K562 (cell line): ENCODE measurements around the gene MEAF6. TPM values are rescaled to one million over a fixed set of nuclear protein-coding genes. Genes with fewer than 3 reads are reported as not detected.

Source experiments
- ARID2 ChIP-seq: fragments of 450-650 bp; IDR thresholded peaks from 2 replicates; pipeline ENCODE4 v1.6.1; 2017; ENCODE audit warnings: antibody characterized with exemption, mild to moderate bottlenecking
- ETV5 ChIP-seq: sonication (generic); formaldehyde crosslinking; IDR thresholded peaks from 2 replicates; pipeline ENCODE4 v1.4.0; 2020; ENCODE audit warnings: low read depth, mild to moderate bottlenecking, missing genetic modification reagents
- NR2C1 ChIP-seq, 2 experiments: fragments of 450-650 bp; IDR thresholded peaks; 2 replicates each; pipeline ENCODE4 v1.6.1; 2017; ENCODE audit warnings: mild to moderate bottlenecking in 2 of 2, antibody characterized with exemption in 1 of 2, inconsistent platforms in 1 of 2, missing compliant biosample characterization in 1 of 2, missing genetic modification characterization in 1 of 2
- PBX2 ChIP-seq, 2 experiments: IDR thresholded peaks in 1 of 2; conservative IDR thresholded peaks in 1 of 2; 2 replicates each; pipeline ENCODE4 v1.6.1; 2016; ENCODE audit warnings: low read depth in 2 of 2, mild to moderate bottlenecking in 1 of 2, missing compliant biosample characterization in 1 of 2, missing genetic modification characterization in 1 of 2, moderate library complexity in 1 of 2
- SMAD4 ChIP-seq: fragments of 250-450 bp; sonication (Bioruptor Pico); conservative IDR thresholded peaks from 2 replicates; pipeline ENCODE4 v1.8.0; 2021; ENCODE audit warnings: inconsistent platforms, mild to moderate bottlenecking, moderate library complexity
- ZNF384 ChIP-seq: IDR thresholded peaks from 2 replicates; pipeline ENCODE4 v1.6.1; 2012; ENCODE audit warnings: low read depth, low read length, improper control_type of control experiment
- polyA plus RNA-seq, 8 experiments: library from polyadenylated mRNA; depleted of rRNA in 4 of 8; stranded (reverse) in 5 of 8; unstranded in 3 of 8; fragments of >200 nt; fragmentation: Nextera tagmentation in 2 of 8; fragmentation: Illumina TruSeq in 1 of 8; extraction: Ambion mirVana in 2 of 8; extraction: Trizol in 1 of 8; gene quantifications; 2 replicates each; pipeline versions ENCODE4 v1.2.1 to v1.2.3, GENCODE V29; 2011 to 2014; ENCODE audit warnings: inconsistent platforms in 1 of 8, missing spikeins in 1 of 8
- total RNA-seq, 7 experiments: library from RNA; depleted of rRNA in 6 of 7; stranded (reverse); fragments of >200 nt in 6 of 7; fragmentation: Illumina TruSeq in 2 of 7; extraction: Trizol in 2 of 7; gene quantifications; 2 replicates each; pipeline versions ENCODE4 v1.2.1 to v1.2.3, GENCODE V29; 2011 to 2021; ENCODE audit warnings: low replicate concordance in 1 of 7
- TF ChIP-seq, protein P1 (sequence below), 2 experiments: fragments of 450-650 bp; IDR thresholded peaks; 2 replicates each; pipeline ENCODE4 v1.6.1; 2018; ENCODE audit warnings: mild to moderate bottlenecking in 2 of 2, low read depth in 1 of 2; ENCODE audit not compliant: partially characterized antibody in 2 of 2
- TF ChIP-seq, protein P2 (sequence below): sonication (generic); formaldehyde crosslinking; IDR thresholded peaks from 2 replicates; pipeline ENCODE4 v1.8.0; 2023; ENCODE audit warnings: missing genetic modification reagents, mild to moderate bottlenecking, borderline replicate concordance
- TF ChIP-seq, protein P3 (sequence below): fragments of 250-450 bp; sonication (Bioruptor Pico); IDR thresholded peaks from 2 replicates; pipeline ENCODE4 v1.5.0; 2021; ENCODE audit warnings: mild to moderate bottlenecking, borderline replicate concordance

The MEAF6 gene
- total and polyA plus RNA-seq, 9 of the 15 experiments (the other 6 are each of a cell fraction or from before 2014, with no cell fraction given) = 55.0 to 151 (median 92.3) TPM

DNA sequence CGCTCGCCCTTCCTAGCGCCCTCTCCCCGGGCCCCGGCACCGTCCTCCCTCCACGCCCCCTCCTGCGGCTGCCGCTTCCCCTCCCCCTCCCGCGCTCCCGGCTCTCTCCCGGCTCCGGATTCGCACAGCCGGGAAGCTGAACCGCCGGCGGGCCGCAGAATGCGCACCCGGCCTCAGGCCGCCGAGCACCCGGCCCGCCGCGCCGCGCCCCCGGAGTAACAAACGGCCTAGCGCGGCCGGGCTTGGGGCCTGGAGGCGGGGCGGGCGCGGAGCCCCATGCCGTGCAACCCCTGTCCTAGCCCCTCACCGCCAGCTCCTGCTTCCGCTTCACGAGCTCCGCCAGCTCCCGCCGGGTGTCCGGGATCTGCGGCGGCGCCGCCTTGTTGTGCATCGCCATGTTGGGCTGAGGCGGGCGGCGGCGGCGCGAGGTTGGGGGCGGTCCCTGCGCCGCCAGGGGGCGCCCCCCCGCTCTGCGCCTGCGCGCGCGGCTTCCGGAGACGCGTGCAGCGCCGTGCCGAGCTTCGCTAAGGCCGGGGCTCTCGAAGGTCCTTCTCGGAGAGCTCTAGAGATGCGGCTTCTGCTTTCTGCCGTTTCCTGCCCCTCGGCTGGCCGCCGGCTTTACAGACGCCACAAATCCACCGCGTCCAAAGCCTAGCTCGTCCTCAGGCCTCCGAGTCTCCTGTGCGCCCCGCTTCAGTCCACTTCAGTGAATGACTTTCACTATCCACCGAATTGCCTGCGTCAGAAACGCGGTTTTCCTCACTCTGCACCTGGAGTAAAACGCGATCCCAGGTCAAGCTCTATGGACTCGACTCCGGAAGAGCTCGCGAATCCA, at the start of gene MEAF6 (continued):
- TF ChIP-seq PBX2 (CRISPR knock-in tag; IDR thresholded peaks at IDR 0.05; ENCODE audit: low read depth) (no peak), PBX2 (tag; conservative IDR thresholded peaks at IDR 0.05; ENCODE audit: low read depth) (no peak), ARID2 (no peak), SMAD4 (CRISPR knock-in tag) (peak; percentile 90), ZNF384 (no peak), NR2C1 (IDR thresholded peaks at IDR 0.05) (peak; percentile 53; the same call in 1 of the 2 replicates), NR2C1 (tag; IDR thresholded peaks at IDR 0.05) (no peak), ETV5 (peak; percentile 81)
- TF ChIP-seq, protein P1, sequence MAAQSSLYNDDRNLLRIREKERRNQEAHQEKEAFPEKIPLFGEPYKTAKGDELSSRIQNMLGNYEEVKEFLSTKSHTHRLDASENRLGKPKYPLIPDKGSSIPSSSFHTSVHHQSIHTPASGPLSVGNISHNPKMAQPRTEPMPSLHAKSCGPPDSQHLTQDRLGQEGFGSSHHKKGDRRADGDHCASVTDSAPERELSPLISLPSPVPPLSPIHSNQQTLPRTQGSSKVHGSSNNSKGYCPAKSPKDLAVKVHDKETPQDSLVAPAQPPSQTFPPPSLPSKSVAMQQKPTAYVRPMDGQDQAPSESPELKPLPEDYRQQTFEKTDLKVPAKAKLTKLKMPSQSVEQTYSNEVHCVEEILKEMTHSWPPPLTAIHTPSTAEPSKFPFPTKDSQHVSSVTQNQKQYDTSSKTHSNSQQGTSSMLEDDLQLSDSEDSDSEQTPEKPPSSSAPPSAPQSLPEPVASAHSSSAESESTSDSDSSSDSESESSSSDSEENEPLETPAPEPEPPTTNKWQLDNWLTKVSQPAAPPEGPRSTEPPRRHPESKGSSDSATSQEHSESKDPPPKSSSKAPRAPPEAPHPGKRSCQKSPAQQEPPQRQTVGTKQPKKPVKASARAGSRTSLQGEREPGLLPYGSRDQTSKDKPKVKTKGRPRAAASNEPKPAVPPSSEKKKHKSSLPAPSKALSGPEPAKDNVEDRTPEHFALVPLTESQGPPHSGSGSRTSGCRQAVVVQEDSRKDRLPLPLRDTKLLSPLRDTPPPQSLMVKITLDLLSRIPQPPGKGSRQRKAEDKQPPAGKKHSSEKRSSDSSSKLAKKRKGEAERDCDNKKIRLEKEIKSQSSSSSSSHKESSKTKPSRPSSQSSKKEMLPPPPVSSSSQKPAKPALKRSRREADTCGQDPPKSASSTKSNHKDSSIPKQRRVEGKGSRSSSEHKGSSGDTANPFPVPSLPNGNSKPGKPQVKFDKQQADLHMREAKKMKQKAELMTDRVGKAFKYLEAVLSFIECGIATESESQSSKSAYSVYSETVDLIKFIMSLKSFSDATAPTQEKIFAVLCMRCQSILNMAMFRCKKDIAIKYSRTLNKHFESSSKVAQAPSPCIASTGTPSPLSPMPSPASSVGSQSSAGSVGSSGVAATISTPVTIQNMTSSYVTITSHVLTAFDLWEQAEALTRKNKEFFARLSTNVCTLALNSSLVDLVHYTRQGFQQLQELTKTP (IDR thresholded peaks at IDR 0.05; ENCODE audit: low read depth in 1 of 2, partially characterized antibody in 2 of 2) = peak; percentile 56 to 66
- TF ChIP-seq, protein P2, sequence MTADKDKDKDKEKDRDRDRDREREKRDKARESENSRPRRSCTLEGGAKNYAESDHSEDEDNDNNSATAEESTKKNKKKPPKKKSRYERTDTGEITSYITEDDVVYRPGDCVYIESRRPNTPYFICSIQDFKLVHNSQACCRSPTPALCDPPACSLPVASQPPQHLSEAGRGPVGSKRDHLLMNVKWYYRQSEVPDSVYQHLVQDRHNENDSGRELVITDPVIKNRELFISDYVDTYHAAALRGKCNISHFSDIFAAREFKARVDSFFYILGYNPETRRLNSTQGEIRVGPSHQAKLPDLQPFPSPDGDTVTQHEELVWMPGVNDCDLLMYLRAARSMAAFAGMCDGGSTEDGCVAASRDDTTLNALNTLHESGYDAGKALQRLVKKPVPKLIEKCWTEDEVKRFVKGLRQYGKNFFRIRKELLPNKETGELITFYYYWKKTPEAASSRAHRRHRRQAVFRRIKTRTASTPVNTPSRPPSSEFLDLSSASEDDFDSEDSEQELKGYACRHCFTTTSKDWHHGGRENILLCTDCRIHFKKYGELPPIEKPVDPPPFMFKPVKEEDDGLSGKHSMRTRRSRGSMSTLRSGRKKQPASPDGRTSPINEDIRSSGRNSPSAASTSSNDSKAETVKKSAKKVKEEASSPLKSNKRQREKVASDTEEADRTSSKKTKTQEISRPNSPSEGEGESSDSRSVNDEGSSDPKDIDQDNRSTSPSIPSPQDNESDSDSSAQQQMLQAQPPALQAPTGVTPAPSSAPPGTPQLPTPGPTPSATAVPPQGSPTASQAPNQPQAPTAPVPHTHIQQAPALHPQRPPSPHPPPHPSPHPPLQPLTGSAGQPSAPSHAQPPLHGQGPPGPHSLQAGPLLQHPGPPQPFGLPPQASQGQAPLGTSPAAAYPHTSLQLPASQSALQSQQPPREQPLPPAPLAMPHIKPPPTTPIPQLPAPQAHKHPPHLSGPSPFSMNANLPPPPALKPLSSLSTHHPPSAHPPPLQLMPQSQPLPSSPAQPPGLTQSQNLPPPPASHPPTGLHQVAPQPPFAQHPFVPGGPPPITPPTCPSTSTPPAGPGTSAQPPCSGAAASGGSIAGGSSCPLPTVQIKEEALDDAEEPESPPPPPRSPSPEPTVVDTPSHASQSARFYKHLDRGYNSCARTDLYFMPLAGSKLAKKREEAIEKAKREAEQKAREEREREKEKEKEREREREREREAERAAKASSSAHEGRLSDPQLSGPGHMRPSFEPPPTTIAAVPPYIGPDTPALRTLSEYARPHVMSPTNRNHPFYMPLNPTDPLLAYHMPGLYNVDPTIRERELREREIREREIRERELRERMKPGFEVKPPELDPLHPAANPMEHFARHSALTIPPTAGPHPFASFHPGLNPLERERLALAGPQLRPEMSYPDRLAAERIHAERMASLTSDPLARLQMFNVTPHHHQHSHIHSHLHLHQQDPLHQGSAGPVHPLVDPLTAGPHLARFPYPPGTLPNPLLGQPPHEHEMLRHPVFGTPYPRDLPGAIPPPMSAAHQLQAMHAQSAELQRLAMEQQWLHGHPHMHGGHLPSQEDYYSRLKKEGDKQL (CRISPR knock-in tag) = no peak
- TF ChIP-seq, protein P3, sequence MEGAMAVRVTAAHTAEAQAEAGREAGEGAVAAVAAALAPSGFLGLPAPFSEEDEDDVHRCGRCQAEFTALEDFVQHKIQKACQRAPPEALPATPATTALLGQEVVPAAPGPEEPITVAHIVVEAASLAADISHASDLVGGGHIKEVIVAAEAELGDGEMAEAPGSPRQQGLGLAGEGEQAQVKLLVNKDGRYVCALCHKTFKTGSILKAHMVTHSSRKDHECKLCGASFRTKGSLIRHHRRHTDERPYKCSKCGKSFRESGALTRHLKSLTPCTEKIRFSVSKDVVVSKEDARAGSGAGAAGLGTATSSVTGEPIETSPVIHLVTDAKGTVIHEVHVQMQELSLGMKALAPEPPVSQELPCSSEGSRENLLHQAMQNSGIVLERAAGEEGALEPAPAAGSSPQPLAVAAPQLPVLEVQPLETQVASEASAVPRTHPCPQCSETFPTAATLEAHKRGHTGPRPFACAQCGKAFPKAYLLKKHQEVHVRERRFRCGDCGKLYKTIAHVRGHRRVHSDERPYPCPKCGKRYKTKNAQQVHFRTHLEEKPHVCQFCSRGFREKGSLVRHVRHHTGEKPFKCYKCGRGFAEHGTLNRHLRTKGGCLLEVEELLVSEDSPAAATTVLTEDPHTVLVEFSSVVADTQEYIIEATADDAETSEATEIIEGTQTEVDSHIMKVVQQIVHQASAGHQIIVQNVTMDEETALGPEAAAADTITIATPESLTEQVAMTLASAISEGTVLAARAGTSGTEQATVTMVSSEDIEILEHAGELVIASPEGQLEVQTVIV = no peak; the same call in 1 of the 2 replicates
